ENCODE measurements around the gene HNF4A. TPM values are rescaled to one million over a fixed set of nuclear protein-coding genes. Genes with fewer than 3 reads are reported as not detected.

HNF4A gene
- total RNA-seq, 1 donor: not detected

GRCh38 chr20:44362466-44362940 is 7.0 kb downstream of the HNF4A start:
- Histone ChIP-seq H3K27ac (ENCODE audit: low read depth, low read length) (no peak overlapping the region), H4K20me1 (ENCODE audit: insufficient read depth, low read length) (no peaks in the 10 kb centered on the region), H3K36me3 (ENCODE audit: insufficient read depth, low read length) (no peaks in the 10 kb centered on the region), H3K4me1 (ENCODE audit: insufficient read depth, low read length) (no peaks in the 10 kb centered on the region), H3K27me3 (ENCODE audit: insufficient read depth, low read length) (peaks cover 11% of the 10 kb centered on the region), H3K4me3 (ENCODE audit: insufficient read depth, low read length) (no peak overlapping the region), H3K9me3 (ENCODE audit: low read depth, low read length) (no peaks in the 10 kb centered on the region), H3K79me2 (ENCODE audit: insufficient read depth, low read length) (no peaks in the 10 kb centered on the region), H2AFZ (ENCODE audit: low read length) (no peak overlapping the region), H3K4me2 (ENCODE audit: insufficient read depth, low read length) (no peak overlapping the region)
- no peak for TF ChIP-seq CTCF (IDR thresholded peaks at IDR 0.05; ENCODE audit: extremely low read depth, low read depth, low read length)
- no peak for DNase-seq (ENCODE audit: insufficient read length, low spot score, missing footprints)

- no peak for TF ChIP-seq CTCF (IDR thresholded peaks at IDR 0.05; ENCODE audit: extremely low read depth, low read depth, low read length)
- Histone ChIP-seq H3K27me3 (ENCODE audit: insufficient read depth, low read length) (peaks cover 7% of the 10 kb centered on the region), H3K79me2 (ENCODE audit: insufficient read depth, low read length) (no peaks in the 10 kb centered on the region), H4K20me1 (ENCODE audit: insufficient read depth, low read length) (no peaks in the 10 kb centered on the region), H3K4me2 (ENCODE audit: insufficient read depth, low read length) (no peak overlapping the region), H3K4me1 (ENCODE audit: insufficient read depth, low read length) (no peaks in the 10 kb centered on the region), H3K4me3 (ENCODE audit: insufficient read depth, low read length) (no peak overlapping the region), H3K9me3 (ENCODE audit: low read depth, low read length) (no peaks in the 10 kb centered on the region), H2AFZ (ENCODE audit: low read length) (no peak overlapping the region), H3K36me3 (ENCODE audit: insufficient read depth, low read length) (no peaks in the 10 kb centered on the region), H3K27ac (ENCODE audit: low read depth, low read length) (no peak overlapping the region)
- DNase-seq (ENCODE audit: insufficient read length, low spot score, missing footprints): no peak
These were observed 8.6 kb downstream of the HNF4A start for GRCh38 chr20:44364068-44364467.

DNA sequence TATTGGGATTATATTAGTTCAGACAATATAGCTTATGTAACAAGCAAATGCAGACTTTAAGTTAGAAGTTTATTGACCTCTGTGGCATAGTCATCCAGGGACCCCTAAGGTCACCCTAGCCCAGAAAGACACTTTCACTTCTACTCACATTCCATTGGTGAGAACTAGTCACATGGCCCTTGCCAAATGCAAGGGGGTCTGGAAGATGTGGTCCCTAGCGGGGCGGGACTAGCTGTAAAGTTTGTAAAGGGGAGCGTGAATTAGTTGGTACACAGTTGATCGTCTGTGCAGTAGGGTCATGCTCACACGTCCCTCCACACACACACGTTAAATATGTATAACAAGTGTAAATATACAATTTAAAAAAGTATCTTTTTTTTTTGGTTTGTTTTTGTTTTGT is 9.3 kb downstream of the HNF4A start:
- Histone ChIP-seq H3K9me3 (ENCODE audit: low read depth, low read length) (no peaks in the 10 kb centered on the region), H4K20me1 (ENCODE audit: insufficient read depth, low read length) (no peaks in the 10 kb centered on the region), H3K4me2 (ENCODE audit: insufficient read depth, low read length) (no peak overlapping the region), H3K4me3 (ENCODE audit: insufficient read depth, low read length) (no peak overlapping the region), H2AFZ (ENCODE audit: low read length) (no peak overlapping the region), H3K4me1 (ENCODE audit: insufficient read depth, low read length) (no peaks in the 10 kb centered on the region), H3K79me2 (ENCODE audit: insufficient read depth, low read length) (no peaks in the 10 kb centered on the region), H3K36me3 (ENCODE audit: insufficient read depth, low read length) (no peaks in the 10 kb centered on the region), H3K27ac (ENCODE audit: low read depth, low read length) (no peak overlapping the region), H3K27me3 (ENCODE audit: insufficient read depth, low read length) (peaks cover 4% of the 10 kb centered on the region)
- no peak for DNase-seq (ENCODE audit: insufficient read length, low spot score, missing footprints)
- no peak for TF ChIP-seq CTCF (IDR thresholded peaks at IDR 0.05; ENCODE audit: extremely low read depth, low read depth, low read length)

- Histone ChIP-seq H3K9me3 (ENCODE audit: low read depth, low read length) (no peaks in the 10 kb centered on the region), H3K27ac (ENCODE audit: low read depth, low read length) (no peak overlapping the region), H3K4me1 (ENCODE audit: insufficient read depth, low read length) (no peaks in the 10 kb centered on the region), H3K4me3 (ENCODE audit: insufficient read depth, low read length) (no peak overlapping the region), H3K79me2 (ENCODE audit: insufficient read depth, low read length) (no peaks in the 10 kb centered on the region), H3K4me2 (ENCODE audit: insufficient read depth, low read length) (no peak overlapping the region), H3K36me3 (ENCODE audit: insufficient read depth, low read length) (no peaks in the 10 kb centered on the region), H3K27me3 (ENCODE audit: insufficient read depth, low read length) (no peaks in the 10 kb centered on the region), H2AFZ (ENCODE audit: low read length) (no peak overlapping the region), H4K20me1 (ENCODE audit: insufficient read depth, low read length) (no peaks in the 10 kb centered on the region)
- no peak for TF ChIP-seq CTCF (IDR thresholded peaks at IDR 0.05; ENCODE audit: extremely low read depth, low read depth, low read length)
- DNase-seq (ENCODE audit: insufficient read length, low spot score, missing footprints): no peak
These were observed 12.2 kb downstream of the HNF4A start for GRCh38 chr20:44367746-44368145.
